Measurements from ENCODE around the gene MAN1B1.

DNA sequence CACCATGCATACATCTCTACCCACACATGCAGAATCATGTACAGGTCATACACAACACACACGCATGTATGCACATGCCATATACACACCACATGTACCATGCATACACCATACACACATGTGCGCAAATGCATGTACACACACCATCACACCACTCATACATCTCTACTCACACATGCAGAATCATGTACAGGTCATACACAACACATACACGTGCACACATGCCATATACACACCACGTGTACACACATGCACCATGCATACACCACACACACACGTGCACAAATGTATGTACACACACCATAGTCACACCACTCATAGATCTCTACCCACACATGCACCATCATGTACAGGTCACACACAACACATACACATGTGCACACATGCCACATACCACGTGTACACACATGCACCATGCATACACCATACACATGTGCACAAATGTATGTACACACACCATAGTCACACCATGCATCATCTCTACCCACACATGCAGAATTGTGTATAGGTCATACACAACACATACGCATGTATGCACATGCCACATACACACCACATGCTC, 66.1 kb downstream of the MAN1B1 start:
- TF ChIP-seq, protein P1, sequence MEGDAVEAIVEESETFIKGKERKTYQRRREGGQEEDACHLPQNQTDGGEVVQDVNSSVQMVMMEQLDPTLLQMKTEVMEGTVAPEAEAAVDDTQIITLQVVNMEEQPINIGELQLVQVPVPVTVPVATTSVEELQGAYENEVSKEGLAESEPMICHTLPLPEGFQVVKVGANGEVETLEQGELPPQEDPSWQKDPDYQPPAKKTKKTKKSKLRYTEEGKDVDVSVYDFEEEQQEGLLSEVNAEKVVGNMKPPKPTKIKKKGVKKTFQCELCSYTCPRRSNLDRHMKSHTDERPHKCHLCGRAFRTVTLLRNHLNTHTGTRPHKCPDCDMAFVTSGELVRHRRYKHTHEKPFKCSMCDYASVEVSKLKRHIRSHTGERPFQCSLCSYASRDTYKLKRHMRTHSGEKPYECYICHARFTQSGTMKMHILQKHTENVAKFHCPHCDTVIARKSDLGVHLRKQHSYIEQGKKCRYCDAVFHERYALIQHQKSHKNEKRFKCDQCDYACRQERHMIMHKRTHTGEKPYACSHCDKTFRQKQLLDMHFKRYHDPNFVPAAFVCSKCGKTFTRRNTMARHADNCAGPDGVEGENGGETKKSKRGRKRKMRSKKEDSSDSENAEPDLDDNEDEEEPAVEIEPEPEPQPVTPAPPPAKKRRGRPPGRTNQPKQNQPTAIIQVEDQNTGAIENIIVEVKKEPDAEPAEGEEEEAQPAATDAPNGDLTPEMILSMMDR (IDR thresholded peaks at IDR 0.05; ENCODE audit: control extremely low read depth in 1 of 3, insufficient read depth in 1 of 3, low read depth in 1 of 3, low read length in 3 of 3) = no peak
- no peak for TF ChIP-seq CHD2 (IDR thresholded peaks at IDR 0.05; ENCODE audit: low read length)
